Measurements from ENCODE around the gene AGXT. TPM values are rescaled to one million over a fixed set of nuclear protein-coding genes. Genes with fewer than 3 reads are reported as not detected.

The AGXT gene
- not detected in 2 replicates for total RNA-seq
- long read RNA-seq, result 0 reads

GRCh38 chr2:240868286-240869108 lies at the start of gene AGXT:
Gene AGXT, plus strand, starts transcription at chr2:240868824. Its CDS starts 42 bp downstream, at chr2:240868866.
- peaks cover 10% of the 10 kb centered on the region for H3K27me3 Mint-ChIP-seq (ENCODE audit: low read depth)
- no peak within 1 kb of the TSS for H3K27ac Mint-ChIP-seq (ENCODE audit: unreplicated experiment)
- TF ChIP-seq, protein P1, sequence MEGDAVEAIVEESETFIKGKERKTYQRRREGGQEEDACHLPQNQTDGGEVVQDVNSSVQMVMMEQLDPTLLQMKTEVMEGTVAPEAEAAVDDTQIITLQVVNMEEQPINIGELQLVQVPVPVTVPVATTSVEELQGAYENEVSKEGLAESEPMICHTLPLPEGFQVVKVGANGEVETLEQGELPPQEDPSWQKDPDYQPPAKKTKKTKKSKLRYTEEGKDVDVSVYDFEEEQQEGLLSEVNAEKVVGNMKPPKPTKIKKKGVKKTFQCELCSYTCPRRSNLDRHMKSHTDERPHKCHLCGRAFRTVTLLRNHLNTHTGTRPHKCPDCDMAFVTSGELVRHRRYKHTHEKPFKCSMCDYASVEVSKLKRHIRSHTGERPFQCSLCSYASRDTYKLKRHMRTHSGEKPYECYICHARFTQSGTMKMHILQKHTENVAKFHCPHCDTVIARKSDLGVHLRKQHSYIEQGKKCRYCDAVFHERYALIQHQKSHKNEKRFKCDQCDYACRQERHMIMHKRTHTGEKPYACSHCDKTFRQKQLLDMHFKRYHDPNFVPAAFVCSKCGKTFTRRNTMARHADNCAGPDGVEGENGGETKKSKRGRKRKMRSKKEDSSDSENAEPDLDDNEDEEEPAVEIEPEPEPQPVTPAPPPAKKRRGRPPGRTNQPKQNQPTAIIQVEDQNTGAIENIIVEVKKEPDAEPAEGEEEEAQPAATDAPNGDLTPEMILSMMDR (conservative IDR thresholded peaks at IDR 0.05), result no peak
- H3K4me3 Mint-ChIP-seq, result no peak within 1 kb of the TSS
- no peaks in the 10 kb centered on the region for H3K36me3 Mint-ChIP-seq (ENCODE audit: low read depth)
- no peak for DNase-seq (ENCODE audit: low read depth, low spot score)
- H3K9me3 Mint-ChIP-seq, result no peaks in the 10 kb centered on the region
- H3K4me1 Mint-ChIP-seq, result no peaks in the 10 kb centered on the region

DNA sequence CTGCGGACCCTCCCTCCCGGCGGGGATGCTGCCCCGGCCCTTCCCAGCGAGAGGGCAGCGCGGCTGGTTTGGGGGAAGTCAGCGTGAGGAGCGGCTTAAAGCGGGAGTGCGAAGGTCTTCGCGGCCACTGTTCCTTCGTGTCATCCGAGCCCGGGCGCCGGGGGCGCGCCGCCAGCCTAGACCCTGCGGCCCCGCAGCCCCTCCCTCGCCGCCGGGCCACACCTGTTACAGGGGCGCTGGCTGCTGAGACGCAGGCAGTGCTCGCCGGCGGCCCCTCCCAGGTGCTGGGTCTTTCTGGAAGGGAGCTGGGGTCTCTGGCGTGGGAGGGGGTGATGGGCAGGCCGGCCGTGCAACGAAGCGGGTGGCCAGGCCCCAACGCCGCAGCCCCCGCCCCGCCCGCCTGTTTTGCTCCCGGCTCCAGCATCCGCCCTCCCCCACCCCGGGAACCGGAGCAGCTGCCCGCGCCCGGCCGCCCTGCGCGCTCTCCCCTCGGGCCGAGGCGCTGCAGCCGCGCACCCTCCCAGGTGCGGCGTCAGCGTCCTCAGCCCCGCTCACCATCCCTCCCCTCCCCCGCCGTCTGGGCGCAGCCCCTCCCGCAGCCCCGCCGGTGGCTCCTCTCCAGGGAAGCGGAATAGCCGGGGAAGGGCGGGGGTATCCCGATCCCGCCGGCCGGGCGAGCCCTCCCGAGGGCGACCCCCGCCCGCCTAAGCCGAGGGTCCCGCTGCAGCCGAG lies 49.3 kb upstream of the AGXT start:
- peaks cover 41% of the 10 kb centered on the region for H3K27me3 Mint-ChIP-seq (ENCODE audit: low read depth)
- H3K27ac Mint-ChIP-seq (ENCODE audit: unreplicated experiment), result no peak overlapping the region
- H3K36me3 Mint-ChIP-seq (ENCODE audit: low read depth), result peaks cover 2% of the 10 kb centered on the region
- H3K9me3 Mint-ChIP-seq, result peaks cover 1% of the 10 kb centered on the region
- H3K4me1 Mint-ChIP-seq, result peaks cover 16% of the 10 kb centered on the region
- TF ChIP-seq, protein P1 (conservative IDR thresholded peaks at IDR 0.05), result no peak
- DNase-seq (ENCODE audit: low read depth, low spot score), result peak; percentile 20
- H3K4me3 Mint-ChIP-seq, result peak overlapping the region; percentile 80

GRCh38 chr2:240819858-240820606 lies 48.6 kb upstream of the AGXT start, which contains the start of gene KIF1A:
Gene KIF1A, minus strand, starts transcription at chr2:240820219. Its CDS starts 22,467 bp downstream, at chr2:240797752.
- Mint-ChIP-seq H3K27ac (ENCODE audit: unreplicated experiment) (no peak within 1 kb of the TSS), H3K36me3 (ENCODE audit: low read depth) (no peaks in the 10 kb centered on the region)

GRCh38 chr2:240820607-240821428 lies 47.8 kb upstream of the AGXT start:
- H3K27ac Mint-ChIP-seq (ENCODE audit: unreplicated experiment), result peak overlapping the region; percentile 32
- no peaks in the 10 kb centered on the region for H3K9me3 Mint-ChIP-seq
- peaks cover 55% of the 10 kb centered on the region for H3K27me3 Mint-ChIP-seq (ENCODE audit: low read depth)
- TF ChIP-seq, protein P1 (conservative IDR thresholded peaks at IDR 0.05), result peak; percentile 37
- peaks cover 16% of the 10 kb centered on the region for H3K4me1 Mint-ChIP-seq
- DNase-seq (ENCODE audit: low read depth, low spot score), result peak; percentile 43
- H3K4me3 Mint-ChIP-seq, result peak overlapping the region; percentile 82
- no peaks in the 10 kb centered on the region for H3K36me3 Mint-ChIP-seq (ENCODE audit: low read depth)

More at GRCh38 chr2:240819858-240820606, 48.6 kb upstream of the AGXT start, which contains the start of gene KIF1A:
- Mint-ChIP-seq H3K4me1 (peaks cover 16% of the 10 kb centered on the region), H3K27me3 (ENCODE audit: low read depth) (peaks cover 49% of the 10 kb centered on the region), H3K9me3 (no peaks in the 10 kb centered on the region), H3K4me3 (peak within 1 kb of the TSS; percentile 82)
- DNase-seq (ENCODE audit: low read depth, low spot score), result peak; percentile 64
- TF ChIP-seq, protein P1 (conservative IDR thresholded peaks at IDR 0.05), result no peak

All from neural crest cell (in vitro differentiated cells).